ENCODE results near the gene TM9SF1. TPM values are rescaled to one million over a fixed set of nuclear protein-coding genes. Genes with fewer than 3 reads are reported as not detected.

The TM9SF1 gene
- total and polyA plus RNA-seq, 9 of the 15 experiments (the other 6 are each of a cell fraction or from before 2014, with no cell fraction given): 5.3 to 20.3 (median 11.8) TPM

DNA sequence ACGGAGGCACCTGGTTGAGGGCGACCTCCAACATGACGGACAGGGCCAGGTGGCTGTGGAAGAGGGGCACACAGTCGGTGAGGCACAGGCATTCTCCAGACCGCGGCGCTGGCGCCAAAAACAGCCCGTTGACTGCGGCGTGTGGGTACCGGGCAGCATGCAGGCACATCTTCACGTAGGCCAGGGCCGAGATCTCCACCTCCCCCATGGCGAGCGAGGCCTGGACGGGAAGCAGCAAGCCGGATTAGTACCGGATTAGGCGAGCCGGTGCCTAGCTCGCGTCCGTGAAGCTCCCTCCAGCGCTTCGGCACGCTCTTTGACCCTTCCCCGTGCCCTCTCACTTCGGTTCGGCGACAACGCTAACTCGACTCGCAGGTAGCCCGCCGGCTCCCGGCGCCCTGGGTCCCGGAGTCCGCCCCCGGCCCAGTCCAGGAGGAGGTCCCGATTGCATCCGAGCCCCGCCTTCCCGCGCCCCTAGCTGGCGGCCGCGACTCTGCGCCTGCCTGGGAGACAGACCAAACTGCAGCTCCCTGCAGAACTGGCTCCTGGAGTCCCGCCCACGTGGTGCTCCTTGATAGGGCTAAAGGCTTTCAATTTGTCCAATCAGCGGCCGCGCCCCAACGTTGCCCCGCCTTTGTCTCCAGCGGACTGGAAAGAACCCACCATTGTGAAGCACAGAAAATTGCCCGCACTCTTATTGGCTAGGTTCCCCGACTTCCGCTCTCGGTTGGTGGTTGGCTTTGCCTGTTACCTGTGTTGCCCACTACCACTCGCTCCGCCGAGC is 54.0 kb downstream of the TM9SF1 start, which contains the start of gene EMC9 (continued):
- peak; percentile 40 for TF ChIP-seq SMAD1 (IDR thresholded peaks at IDR 0.05; ENCODE audit: low read depth, low read length, partially characterized antibody)
- no peak for TF ChIP-seq CBX3 (IDR thresholded peaks at IDR 0.05; ENCODE audit: borderline replicate concordance in 1 of 2, low read length in 2 of 2)
- TF ChIP-seq TGIF2 (CRISPR knock-in tag; IDR thresholded peaks at IDR 0.05): no peak
- TF ChIP-seq SMARCC2 (IDR thresholded peaks at IDR 0.05; ENCODE audit: low read depth): no peak
- TF ChIP-seq FOXJ3 (CRISPR knock-in tag; IDR thresholded peaks at IDR 0.05): no peak
- TF ChIP-seq, protein P1, sequence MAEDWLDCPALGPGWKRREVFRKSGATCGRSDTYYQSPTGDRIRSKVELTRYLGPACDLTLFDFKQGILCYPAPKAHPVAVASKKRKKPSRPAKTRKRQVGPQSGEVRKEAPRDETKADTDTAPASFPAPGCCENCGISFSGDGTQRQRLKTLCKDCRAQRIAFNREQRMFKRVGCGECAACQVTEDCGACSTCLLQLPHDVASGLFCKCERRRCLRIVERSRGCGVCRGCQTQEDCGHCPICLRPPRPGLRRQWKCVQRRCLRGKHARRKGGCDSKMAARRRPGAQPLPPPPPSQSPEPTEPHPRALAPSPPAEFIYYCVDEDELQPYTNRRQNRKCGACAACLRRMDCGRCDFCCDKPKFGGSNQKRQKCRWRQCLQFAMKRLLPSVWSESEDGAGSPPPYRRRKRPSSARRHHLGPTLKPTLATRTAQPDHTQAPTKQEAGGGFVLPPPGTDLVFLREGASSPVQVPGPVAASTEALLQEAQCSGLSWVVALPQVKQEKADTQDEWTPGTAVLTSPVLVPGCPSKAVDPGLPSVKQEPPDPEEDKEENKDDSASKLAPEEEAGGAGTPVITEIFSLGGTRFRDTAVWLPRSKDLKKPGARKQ (CRISPR knock-in tag; IDR thresholded peaks at IDR 0.05): no peak
- peak; percentile 95 for TF ChIP-seq PKNOX1 (IDR thresholded peaks at IDR 0.05)
- TF ChIP-seq, protein P2, sequence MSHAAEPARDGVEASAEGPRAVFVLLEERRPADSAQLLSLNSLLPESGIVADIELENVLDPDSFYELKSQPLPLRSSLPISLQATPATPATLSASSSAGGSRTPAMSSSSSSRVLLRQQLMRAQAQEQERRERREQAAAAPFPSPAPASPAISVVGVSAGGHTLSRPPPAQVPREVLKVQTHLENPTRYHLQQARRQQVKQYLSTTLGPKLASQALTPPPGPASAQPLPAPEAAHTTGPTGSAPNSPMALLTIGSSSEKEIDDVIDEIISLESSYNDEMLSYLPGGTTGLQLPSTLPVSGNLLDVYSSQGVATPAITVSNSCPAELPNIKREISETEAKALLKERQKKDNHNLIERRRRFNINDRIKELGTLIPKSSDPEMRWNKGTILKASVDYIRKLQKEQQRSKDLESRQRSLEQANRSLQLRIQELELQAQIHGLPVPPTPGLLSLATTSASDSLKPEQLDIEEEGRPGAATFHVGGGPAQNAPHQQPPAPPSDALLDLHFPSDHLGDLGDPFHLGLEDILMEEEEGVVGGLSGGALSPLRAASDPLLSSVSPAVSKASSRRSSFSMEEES (CRISPR knock-in tag; IDR thresholded peaks at IDR 0.05): no peak
- no peak for TF ChIP-seq SIN3B (IDR thresholded peaks at IDR 0.05; ENCODE audit: low read depth)
- no peak for TF ChIP-seq ZC3H4 (CRISPR knock-in tag; IDR thresholded peaks at IDR 0.05; ENCODE audit: borderline replicate concordance)
- TF ChIP-seq PURB (CRISPR knock-in tag; IDR thresholded peaks at IDR 0.05; ENCODE audit: low read depth): no peak
- TF ChIP-seq COPS2 (conservative IDR thresholded peaks at IDR 0.05): no peak
- TF ChIP-seq HNRNPUL1 (IDR thresholded peaks at IDR 0.05; ENCODE audit: low read length): no peak
- TF ChIP-seq, protein P3, sequence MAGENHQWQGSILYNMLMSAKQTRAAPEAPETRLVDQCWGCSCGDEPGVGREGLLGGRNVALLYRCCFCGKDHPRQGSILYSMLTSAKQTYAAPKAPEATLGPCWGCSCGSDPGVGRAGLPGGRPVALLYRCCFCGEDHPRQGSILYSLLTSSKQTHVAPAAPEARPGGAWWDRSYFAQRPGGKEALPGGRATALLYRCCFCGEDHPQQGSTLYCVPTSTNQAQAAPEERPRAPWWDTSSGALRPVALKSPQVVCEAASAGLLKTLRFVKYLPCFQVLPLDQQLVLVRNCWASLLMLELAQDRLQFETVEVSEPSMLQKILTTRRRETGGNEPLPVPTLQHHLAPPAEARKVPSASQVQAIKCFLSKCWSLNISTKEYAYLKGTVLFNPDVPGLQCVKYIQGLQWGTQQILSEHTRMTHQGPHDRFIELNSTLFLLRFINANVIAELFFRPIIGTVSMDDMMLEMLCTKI (IDR thresholded peaks at IDR 0.05; ENCODE audit: partially characterized antibody): no peak
- TF ChIP-seq, protein P4, sequence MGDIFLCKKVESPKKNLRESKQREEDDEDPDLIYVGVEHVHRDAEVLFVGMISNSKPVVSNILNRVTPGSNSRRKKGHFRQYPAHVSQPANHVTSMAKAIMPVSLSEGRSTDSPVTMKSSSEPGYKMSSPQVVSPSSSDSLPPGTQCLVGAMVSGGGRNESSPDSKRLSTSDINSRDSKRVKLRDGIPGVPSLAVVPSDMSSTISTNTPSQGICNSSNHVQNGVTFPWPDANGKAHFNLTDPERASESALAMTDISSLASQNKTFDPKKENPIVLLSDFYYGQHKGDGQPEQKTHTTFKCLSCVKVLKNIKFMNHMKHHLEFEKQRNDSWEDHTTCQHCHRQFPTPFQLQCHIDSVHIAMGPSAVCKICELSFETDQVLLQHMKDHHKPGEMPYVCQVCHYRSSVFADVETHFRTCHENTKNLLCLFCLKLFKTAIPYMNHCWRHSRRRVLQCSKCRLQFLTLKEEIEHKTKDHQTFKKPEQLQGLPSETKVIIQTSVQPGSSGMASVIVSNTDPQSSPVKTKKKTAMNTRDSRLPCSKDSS (IDR thresholded peaks at IDR 0.05; ENCODE audit: low read depth, partially characterized antibody): no peak
- no peak for TF ChIP-seq ZNF655 (CRISPR knock-in tag; IDR thresholded peaks at IDR 0.05)
- TF ChIP-seq, protein P5, sequence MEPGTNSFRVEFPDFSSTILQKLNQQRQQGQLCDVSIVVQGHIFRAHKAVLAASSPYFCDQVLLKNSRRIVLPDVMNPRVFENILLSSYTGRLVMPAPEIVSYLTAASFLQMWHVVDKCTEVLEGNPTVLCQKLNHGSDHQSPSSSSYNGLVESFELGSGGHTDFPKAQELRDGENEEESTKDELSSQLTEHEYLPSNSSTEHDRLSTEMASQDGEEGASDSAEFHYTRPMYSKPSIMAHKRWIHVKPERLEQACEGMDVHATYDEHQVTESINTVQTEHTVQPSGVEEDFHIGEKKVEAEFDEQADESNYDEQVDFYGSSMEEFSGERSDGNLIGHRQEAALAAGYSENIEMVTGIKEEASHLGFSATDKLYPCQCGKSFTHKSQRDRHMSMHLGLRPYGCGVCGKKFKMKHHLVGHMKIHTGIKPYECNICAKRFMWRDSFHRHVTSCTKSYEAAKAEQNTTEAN (CRISPR knock-in tag; IDR thresholded peaks at IDR 0.05): no peak
